ENCODE data around the gene CCDC40.
"Not testable (repeated sequence)": the region's sequence is repeated elsewhere in the genome, so short reads cannot be mapped to it uniquely, and the experiment has no call there.

Gene CCDC40

GRCh38 chr17:80087346-80088265, 51.2 kb downstream of the CCDC40 start:
- no peak for DNase-seq (ENCODE audit: low read depth in 1 of 2, low spot score in 1 of 2)
- in situ Hi-C loops (cut with HindIII; ENCODE audit: low pct_unique_long_range_greater_than_20kb, low sequenced_read_pairs), result no loop called here
- TF ChIP-seq JUND (IDR thresholded peaks at IDR 0.05; ENCODE audit: low read depth), result no peak

- DNase-seq (ENCODE audit: low read depth in 1 of 2, low spot score in 1 of 2), result no peak
- in situ Hi-C loops (cut with HindIII; ENCODE audit: low pct_unique_long_range_greater_than_20kb, low sequenced_read_pairs), result no loop called here
- TF ChIP-seq JUND (IDR thresholded peaks at IDR 0.05; ENCODE audit: low read depth), result no peak
Observed at GRCh38 chr17:80089762-80090161, 53.3 kb downstream of the CCDC40 start.

DNA sequence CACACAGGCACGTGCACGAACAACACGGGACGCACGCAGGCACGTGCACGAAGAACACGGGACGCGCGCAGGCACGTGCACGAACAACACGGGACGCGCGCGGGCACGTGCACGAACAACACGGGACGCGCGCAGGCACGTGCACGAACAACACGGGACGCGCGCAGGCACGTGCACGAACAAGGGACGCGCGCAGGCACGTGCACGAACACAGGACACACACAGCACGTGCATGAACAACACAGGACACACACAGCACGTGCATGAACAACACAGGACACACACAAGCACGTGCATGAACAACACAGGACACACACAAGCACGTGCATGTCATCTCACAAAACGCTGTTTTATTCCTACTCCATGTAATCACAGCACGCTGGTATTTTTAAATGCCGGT, 53.7 kb downstream of the CCDC40 start:
- DNase-seq (ENCODE audit: low read depth in 1 of 2, low spot score in 1 of 2); in situ Hi-C loops (cut with HindIII; ENCODE audit: low pct_unique_long_range_greater_than_20kb, low sequenced_read_pairs): not testable (repeated sequence)

- in situ Hi-C loops (cut with HindIII; ENCODE audit: low pct_unique_long_range_greater_than_20kb, low sequenced_read_pairs), result no loop called here
- TF ChIP-seq JUND (IDR thresholded peaks at IDR 0.05; ENCODE audit: low read depth), result no peak
- DNase-seq (ENCODE audit: low read depth in 1 of 2, low spot score in 1 of 2), result no peak
Observed at GRCh38 chr17:80091376-80091775, 54.9 kb downstream of the CCDC40 start.

DNA sequence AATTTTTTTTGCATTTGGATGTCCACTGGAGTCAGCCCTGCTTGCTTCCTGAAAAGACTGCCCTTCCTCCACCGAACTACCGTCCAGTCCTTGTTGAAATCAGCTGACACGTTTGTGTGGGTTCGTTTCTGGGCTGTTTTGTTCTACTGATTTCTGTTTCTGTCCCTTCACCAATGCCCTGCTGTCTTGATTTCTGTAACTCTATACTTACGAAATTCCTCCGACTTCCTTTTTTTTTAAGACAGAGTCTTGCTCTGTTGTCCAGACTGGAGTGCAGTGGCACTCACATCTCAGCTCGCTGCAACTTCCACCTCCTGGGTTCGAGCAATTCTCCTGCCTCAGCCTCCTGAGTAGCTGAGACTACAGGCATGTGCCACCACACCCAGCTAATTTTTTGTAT, 56.5 kb downstream of the CCDC40 start:
- DNase-seq (ENCODE audit: low read depth in 1 of 2, low spot score in 1 of 2), result no peak
- in situ Hi-C loops (cut with HindIII; ENCODE audit: low pct_unique_long_range_greater_than_20kb, low sequenced_read_pairs), result no loop called here
- TF ChIP-seq JUND (IDR thresholded peaks at IDR 0.05; ENCODE audit: low read depth), result no peak

DNA sequence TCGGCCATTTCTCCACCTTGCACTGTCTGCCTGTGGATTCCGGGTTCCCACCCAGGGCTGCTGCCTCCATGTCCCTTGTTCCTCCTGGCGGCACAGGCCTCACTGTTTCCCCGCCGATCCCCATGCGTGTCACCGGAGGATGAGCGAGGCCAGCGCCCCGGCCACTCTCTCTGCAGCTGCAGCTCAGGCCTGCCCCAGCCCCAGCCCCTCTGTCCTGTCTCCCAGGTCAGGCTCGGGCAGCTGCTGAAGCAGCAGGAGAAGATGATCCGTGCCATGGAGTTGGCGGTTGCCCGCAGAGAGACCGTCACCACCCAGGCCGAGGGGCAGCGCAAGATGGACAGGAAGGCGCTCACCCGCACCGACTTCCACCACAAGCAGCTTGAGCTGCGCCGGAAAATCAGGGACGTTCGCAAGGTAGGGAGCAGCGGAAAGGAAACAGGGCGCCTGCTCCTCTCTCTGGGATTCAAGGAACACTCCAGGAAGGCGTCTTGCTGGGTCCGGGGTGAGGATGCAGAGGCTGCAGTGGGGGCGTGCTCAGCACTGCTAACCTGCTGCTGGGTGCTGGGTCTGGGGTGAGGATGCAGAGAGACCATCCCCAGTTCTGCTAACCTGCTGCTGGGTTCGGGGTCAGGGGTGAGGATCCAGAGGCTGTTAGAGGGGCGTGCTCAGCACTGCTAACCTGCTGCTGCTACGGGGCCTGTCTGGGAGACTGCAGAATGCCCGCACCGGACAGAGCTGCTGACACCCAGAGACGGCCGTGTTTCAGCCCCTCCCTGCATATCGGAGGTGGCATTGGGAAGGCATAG, 58.8 kb downstream of the CCDC40 start:
- no peak for DNase-seq (ENCODE audit: low read depth in 1 of 2, low spot score in 1 of 2)
- in situ Hi-C loops (cut with HindIII; ENCODE audit: low pct_unique_long_range_greater_than_20kb, low sequenced_read_pairs), result no loop called here
- no peak for TF ChIP-seq JUND (IDR thresholded peaks at IDR 0.05; ENCODE audit: low read depth)

DNA sequence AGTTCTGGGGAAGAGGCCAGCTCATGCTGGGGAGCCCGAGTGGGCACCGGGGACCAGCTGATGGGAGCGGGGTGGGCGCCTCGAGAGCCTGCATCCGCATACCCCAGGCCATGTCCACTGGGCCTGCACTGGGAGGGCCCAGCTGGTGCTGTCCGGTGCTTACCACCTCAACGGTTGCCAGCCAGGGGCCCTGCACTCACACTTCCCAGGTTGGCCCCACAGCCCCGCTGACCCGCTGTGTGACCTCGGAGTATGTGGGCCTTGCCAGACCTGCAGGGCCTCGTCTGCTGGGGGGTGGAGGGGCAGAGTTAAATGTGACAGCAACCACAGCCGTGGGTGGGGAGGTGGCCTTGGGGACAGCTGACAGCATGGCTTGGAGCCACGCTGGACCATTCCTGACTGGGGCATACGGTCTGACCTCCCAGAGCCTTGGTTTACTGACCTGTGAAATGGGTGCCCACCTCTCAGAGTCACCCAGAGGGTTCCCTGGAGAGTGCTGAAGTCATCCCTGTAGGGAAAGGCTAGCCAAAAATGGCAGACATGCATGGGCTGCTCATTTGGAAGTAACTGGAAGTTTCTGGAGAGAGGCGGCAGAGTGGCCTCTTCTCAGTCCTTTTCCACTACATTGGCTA, 59.5 kb downstream of the CCDC40 start:
- in situ Hi-C loops (cut with HindIII; ENCODE audit: low pct_unique_long_range_greater_than_20kb, low sequenced_read_pairs), result no loop called here
- TF ChIP-seq JUND (IDR thresholded peaks at IDR 0.05; ENCODE audit: low read depth), result no peak
- no peak for DNase-seq (ENCODE audit: low read depth in 1 of 2, low spot score in 1 of 2)

DNA sequence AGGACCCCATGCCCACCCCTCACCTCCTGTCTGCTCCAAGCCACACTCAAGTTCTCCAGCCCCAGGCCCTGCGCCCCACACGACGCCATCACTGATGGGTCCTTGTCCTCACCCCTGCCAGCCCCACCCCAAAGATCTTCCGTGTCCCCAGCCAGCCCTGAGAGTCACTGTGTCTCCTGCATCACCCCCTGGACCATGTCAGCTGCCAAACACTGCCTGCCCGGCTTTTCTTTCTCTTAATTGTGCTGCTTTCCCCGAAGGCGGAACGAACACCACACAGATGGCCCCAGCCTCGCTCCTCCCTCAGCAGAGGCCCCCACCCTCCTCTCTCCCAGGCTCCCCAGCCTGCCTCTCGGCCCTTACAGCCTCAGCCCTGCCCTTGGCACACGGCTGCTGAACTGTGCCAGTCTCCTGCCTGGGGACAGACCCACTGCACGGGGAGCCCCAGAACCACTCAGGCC, 60.1 kb downstream of the CCDC40 start:
- in situ Hi-C loops (cut with HindIII; ENCODE audit: low pct_unique_long_range_greater_than_20kb, low sequenced_read_pairs), result no loop called here
- no peak for DNase-seq (ENCODE audit: low read depth in 1 of 2, low spot score in 1 of 2)
- no peak for TF ChIP-seq JUND (IDR thresholded peaks at IDR 0.05; ENCODE audit: low read depth)

- in situ Hi-C loops (cut with HindIII; ENCODE audit: low pct_unique_long_range_greater_than_20kb, low sequenced_read_pairs), result no loop called here
- DNase-seq (ENCODE audit: low read depth in 1 of 2, low spot score in 1 of 2), result no peak
- no peak for TF ChIP-seq JUND (IDR thresholded peaks at IDR 0.05; ENCODE audit: low read depth)
Observed at GRCh38 chr17:80097127-80097621, 60.7 kb downstream of the CCDC40 start.

- no peak for DNase-seq (ENCODE audit: low read depth in 1 of 2, low spot score in 1 of 2)
- in situ Hi-C loops (cut with HindIII; ENCODE audit: low pct_unique_long_range_greater_than_20kb, low sequenced_read_pairs), result no loop called here
- no peak for TF ChIP-seq JUND (IDR thresholded peaks at IDR 0.05; ENCODE audit: low read depth)
Observed at GRCh38 chr17:80097844-80098691, 61.6 kb downstream of the CCDC40 start.

DNA sequence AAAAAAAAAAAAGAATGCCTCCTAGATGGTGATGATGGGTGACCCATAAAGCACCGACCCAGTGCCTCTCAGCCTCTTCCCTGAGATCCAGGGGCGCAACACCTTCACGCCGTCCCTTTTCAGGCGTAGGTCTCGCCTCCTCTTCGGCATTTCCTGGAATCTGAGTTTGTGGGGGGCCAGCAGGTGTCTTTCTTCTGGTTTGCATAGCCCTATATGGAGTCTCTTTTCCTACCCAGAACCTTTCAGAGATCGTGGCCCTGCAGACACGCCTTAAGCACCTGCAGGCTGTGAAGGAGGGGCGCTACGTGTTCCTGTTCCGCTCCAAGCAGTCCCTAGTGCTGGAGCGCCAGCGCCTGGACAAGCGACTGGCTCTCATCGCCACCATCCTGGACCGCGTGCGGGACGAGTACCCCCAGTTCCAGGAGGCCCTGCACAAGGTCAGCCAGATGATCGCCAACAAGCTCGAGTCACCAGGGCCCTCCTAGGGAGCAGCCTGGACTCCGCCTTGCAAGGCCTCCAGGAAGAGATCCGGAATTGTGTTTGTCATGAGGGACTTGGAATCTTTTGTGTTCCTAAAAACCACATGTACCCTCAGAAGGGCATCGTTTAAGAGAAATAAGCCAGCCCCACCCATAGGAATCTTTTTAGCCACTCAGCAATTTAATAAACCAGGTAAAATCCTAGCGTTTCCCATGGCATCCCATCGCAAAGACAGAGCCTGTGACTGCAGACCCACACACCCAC, 63.0 kb downstream of the CCDC40 start:
- in situ Hi-C loops (cut with HindIII; ENCODE audit: low pct_unique_long_range_greater_than_20kb, low sequenced_read_pairs), result no loop called here

More for the DNA sequence above, 63.0 kb downstream of the CCDC40 start:
- no peak for TF ChIP-seq JUND (IDR thresholded peaks at IDR 0.05; ENCODE audit: low read depth)
- no peak for DNase-seq (ENCODE audit: low read depth in 1 of 2, low spot score in 1 of 2)

Measured in T47D (cell line).